Measurements from ENCODE around the gene MAGEF1.

Gene MAGEF1

GRCh38 chr3:184711493-184712247 is at the start of gene MAGEF1:
Gene MAGEF1, minus strand, starts transcription at chr3:184712064. Its CDS starts 243 bp downstream, at chr3:184711821.
- peak; percentile 96 for DNase-seq

- no peak for DNase-seq
Observed at GRCh38 chr3:184761075-184761841, 49.4 kb upstream of the MAGEF1 start.

- no peak for DNase-seq
Observed at GRCh38 chr3:184760337-184761074, 48.6 kb upstream of the MAGEF1 start.

- no peak for DNase-seq
Observed at GRCh38 chr3:184759666-184760200, 47.9 kb upstream of the MAGEF1 start.

GRCh38 chr3:184758056-184758455 is 46.2 kb upstream of the MAGEF1 start:
- no peak for DNase-seq

- no peak for DNase-seq
Observed at GRCh38 chr3:184757022-184757651, 45.3 kb upstream of the MAGEF1 start.

GRCh38 chr3:184756151-184757021 is 44.5 kb upstream of the MAGEF1 start:
- DNase-seq = no peak

- no peak for DNase-seq
Observed at GRCh38 chr3:184755315-184755731, 43.5 kb upstream of the MAGEF1 start.

GRCh38 chr3:184752361-184752760 is 40.5 kb upstream of the MAGEF1 start:
- no peak for DNase-seq

GRCh38 chr3:184751204-184752040 is 39.6 kb upstream of the MAGEF1 start:
- DNase-seq = no peak

- DNase-seq = no peak
Observed at GRCh38 chr3:184750349-184751083, 38.7 kb upstream of the MAGEF1 start.

- no peak for DNase-seq
Observed at GRCh38 chr3:184749168-184749744, 37.4 kb upstream of the MAGEF1 start.

- peak; percentile 19 for DNase-seq
Observed at GRCh38 chr3:184748219-184749135, 36.6 kb upstream of the MAGEF1 start.

- no peak for DNase-seq
Observed at GRCh38 chr3:184746131-184747120, 34.6 kb upstream of the MAGEF1 start.

GRCh38 chr3:184745526-184745925 is 33.7 kb upstream of the MAGEF1 start:
- DNase-seq = no peak

GRCh38 chr3:184743248-184743647 is 31.4 kb upstream of the MAGEF1 start:
- DNase-seq = no peak

- no peak for DNase-seq
Observed at GRCh38 chr3:184742676-184743135, 30.8 kb upstream of the MAGEF1 start.

All from NCI-H1105 treated with DMSO at 0.1 percent for 48 hours (cell line).